Measurements from ENCODE around the gene HOXD4. TPM values are rescaled to one million over a fixed set of nuclear protein-coding genes. Genes with fewer than 3 reads are reported as not detected.

Gene HOXD4
- total RNA-seq, 1 experiment from 2014 or later: not detected

GRCh38 chr2:176133389-176133788, 18.0 kb upstream of the HOXD4 start:
- 0 out of 2 replicates have a peak, but pooled peaks cover 2% of the 10 kb centered on the region for H3K36me3 Mint-ChIP-seq
- H3K4me3 Mint-ChIP-seq: no peak overlapping the region
- ATAC-seq (no peak), DNase-seq (ENCODE audit: low spot score) (no peak)
- ChIA-PET POLR2A (no interaction called here), CTCF (interaction anchor here (2.4 kb wide), 1 partner anchor 322 kb away, joined by 9 read pairs; no protein-coding TSS in a partner anchor)
- H3K27ac Mint-ChIP-seq: no peak overlapping the region
- H3K9me3 Mint-ChIP-seq: no peaks in the 10 kb centered on the region
- H3K27me3 Mint-ChIP-seq (ENCODE audit: low read depth): peaks cover 98% of the 10 kb centered on the region
- no peak for TF ChIP-seq ATF3 (CRISPR knock-in tag; conservative IDR thresholded peaks at IDR 0.05)
- TF ChIP-seq, protein P1, sequence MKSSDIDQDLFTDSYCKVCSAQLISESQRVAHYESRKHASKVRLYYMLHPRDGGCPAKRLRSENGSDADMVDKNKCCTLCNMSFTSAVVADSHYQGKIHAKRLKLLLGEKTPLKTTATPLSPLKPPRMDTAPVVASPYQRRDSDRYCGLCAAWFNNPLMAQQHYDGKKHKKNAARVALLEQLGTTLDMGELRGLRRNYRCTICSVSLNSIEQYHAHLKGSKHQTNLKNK (CRISPR knock-in tag; IDR thresholded peaks at IDR 0.05): no peak
- no peak for TF ChIP-seq ZNF416 (CRISPR knock-in tag; IDR thresholded peaks at IDR 0.05)
- TF ChIP-seq USF1 (CRISPR knock-in tag; IDR thresholded peaks at IDR 0.05): no peak
- TF ChIP-seq, protein P2, sequence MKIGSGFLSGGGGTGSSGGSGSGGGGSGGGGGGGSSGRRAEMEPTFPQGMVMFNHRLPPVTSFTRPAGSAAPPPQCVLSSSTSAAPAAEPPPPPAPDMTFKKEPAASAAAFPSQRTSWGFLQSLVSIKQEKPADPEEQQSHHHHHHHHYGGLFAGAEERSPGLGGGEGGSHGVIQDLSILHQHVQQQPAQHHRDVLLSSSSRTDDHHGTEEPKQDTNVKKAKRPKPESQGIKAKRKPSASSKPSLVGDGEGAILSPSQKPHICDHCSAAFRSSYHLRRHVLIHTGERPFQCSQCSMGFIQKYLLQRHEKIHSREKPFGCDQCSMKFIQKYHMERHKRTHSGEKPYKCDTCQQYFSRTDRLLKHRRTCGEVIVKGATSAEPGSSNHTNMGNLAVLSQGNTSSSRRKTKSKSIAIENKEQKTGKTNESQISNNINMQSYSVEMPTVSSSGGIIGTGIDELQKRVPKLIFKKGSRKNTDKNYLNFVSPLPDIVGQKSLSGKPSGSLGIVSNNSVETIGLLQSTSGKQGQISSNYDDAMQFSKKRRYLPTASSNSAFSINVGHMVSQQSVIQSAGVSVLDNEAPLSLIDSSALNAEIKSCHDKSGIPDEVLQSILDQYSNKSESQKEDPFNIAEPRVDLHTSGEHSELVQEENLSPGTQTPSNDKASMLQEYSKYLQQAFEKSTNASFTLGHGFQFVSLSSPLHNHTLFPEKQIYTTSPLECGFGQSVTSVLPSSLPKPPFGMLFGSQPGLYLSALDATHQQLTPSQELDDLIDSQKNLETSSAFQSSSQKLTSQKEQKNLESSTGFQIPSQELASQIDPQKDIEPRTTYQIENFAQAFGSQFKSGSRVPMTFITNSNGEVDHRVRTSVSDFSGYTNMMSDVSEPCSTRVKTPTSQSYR (CRISPR knock-in tag; IDR thresholded peaks at IDR 0.05): no peak
- no peak for TF ChIP-seq ATF1 (CRISPR knock-in tag; IDR thresholded peaks at IDR 0.05)
- no peak for TF ChIP-seq IRF2 (CRISPR knock-in tag; IDR thresholded peaks at IDR 0.05; ENCODE audit: borderline replicate concordance, low read depth)
- TF ChIP-seq, protein P3, sequence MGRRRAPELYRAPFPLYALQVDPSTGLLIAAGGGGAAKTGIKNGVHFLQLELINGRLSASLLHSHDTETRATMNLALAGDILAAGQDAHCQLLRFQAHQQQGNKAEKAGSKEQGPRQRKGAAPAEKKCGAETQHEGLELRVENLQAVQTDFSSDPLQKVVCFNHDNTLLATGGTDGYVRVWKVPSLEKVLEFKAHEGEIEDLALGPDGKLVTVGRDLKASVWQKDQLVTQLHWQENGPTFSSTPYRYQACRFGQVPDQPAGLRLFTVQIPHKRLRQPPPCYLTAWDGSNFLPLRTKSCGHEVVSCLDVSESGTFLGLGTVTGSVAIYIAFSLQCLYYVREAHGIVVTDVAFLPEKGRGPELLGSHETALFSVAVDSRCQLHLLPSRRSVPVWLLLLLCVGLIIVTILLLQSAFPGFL (CRISPR knock-in tag; IDR thresholded peaks at IDR 0.05; ENCODE audit: borderline replicate concordance): no peak
- no peak for TF ChIP-seq NFE2L1 (CRISPR knock-in tag; IDR thresholded peaks at IDR 0.05)
- no peak for TF ChIP-seq NR1H2 (CRISPR knock-in tag; IDR thresholded peaks at IDR 0.05)
- TF ChIP-seq, protein P4, sequence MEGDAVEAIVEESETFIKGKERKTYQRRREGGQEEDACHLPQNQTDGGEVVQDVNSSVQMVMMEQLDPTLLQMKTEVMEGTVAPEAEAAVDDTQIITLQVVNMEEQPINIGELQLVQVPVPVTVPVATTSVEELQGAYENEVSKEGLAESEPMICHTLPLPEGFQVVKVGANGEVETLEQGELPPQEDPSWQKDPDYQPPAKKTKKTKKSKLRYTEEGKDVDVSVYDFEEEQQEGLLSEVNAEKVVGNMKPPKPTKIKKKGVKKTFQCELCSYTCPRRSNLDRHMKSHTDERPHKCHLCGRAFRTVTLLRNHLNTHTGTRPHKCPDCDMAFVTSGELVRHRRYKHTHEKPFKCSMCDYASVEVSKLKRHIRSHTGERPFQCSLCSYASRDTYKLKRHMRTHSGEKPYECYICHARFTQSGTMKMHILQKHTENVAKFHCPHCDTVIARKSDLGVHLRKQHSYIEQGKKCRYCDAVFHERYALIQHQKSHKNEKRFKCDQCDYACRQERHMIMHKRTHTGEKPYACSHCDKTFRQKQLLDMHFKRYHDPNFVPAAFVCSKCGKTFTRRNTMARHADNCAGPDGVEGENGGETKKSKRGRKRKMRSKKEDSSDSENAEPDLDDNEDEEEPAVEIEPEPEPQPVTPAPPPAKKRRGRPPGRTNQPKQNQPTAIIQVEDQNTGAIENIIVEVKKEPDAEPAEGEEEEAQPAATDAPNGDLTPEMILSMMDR (IDR thresholded peaks at IDR 0.05): no peak
- no peak for TF ChIP-seq JUN (CRISPR knock-in tag; IDR thresholded peaks at IDR 0.05)
- TF ChIP-seq RORB (CRISPR knock-in tag; IDR thresholded peaks at IDR 0.05): no peak
- TF ChIP-seq SP1 (CRISPR knock-in tag; conservative IDR thresholded peaks at IDR 0.05): no peak
- TF ChIP-seq, protein P5, sequence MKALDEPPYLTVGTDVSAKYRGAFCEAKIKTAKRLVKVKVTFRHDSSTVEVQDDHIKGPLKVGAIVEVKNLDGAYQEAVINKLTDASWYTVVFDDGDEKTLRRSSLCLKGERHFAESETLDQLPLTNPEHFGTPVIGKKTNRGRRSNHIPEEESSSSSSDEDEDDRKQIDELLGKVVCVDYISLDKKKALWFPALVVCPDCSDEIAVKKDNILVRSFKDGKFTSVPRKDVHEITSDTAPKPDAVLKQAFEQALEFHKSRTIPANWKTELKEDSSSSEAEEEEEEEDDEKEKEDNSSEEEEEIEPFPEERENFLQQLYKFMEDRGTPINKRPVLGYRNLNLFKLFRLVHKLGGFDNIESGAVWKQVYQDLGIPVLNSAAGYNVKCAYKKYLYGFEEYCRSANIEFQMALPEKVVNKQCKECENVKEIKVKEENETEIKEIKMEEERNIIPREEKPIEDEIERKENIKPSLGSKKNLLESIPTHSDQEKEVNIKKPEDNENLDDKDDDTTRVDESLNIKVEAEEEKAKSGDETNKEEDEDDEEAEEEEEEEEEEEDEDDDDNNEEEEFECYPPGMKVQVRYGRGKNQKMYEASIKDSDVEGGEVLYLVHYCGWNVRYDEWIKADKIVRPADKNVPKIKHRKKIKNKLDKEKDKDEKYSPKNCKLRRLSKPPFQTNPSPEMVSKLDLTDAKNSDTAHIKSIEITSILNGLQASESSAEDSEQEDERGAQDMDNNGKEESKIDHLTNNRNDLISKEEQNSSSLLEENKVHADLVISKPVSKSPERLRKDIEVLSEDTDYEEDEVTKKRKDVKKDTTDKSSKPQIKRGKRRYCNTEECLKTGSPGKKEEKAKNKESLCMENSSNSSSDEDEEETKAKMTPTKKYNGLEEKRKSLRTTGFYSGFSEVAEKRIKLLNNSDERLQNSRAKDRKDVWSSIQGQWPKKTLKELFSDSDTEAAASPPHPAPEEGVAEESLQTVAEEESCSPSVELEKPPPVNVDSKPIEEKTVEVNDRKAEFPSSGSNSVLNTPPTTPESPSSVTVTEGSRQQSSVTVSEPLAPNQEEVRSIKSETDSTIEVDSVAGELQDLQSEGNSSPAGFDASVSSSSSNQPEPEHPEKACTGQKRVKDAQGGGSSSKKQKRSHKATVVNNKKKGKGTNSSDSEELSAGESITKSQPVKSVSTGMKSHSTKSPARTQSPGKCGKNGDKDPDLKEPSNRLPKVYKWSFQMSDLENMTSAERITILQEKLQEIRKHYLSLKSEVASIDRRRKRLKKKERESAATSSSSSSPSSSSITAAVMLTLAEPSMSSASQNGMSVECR (CRISPR knock-in tag; IDR thresholded peaks at IDR 0.05; ENCODE audit: borderline replicate concordance): no peak
- TF ChIP-seq ZNF263 (CRISPR knock-in tag; IDR thresholded peaks at IDR 0.05; ENCODE audit: low read depth): no peak
- no peak for TF ChIP-seq ESRRA (CRISPR knock-in tag; IDR thresholded peaks at IDR 0.05; ENCODE audit: borderline replicate concordance)
- TF ChIP-seq, protein P6, sequence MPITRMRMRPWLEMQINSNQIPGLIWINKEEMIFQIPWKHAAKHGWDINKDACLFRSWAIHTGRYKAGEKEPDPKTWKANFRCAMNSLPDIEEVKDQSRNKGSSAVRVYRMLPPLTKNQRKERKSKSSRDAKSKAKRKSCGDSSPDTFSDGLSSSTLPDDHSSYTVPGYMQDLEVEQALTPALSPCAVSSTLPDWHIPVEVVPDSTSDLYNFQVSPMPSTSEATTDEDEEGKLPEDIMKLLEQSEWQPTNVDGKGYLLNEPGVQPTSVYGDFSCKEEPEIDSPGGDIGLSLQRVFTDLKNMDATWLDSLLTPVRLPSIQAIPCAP (CRISPR knock-in tag; IDR thresholded peaks at IDR 0.05): no peak
- TF ChIP-seq, protein P7, sequence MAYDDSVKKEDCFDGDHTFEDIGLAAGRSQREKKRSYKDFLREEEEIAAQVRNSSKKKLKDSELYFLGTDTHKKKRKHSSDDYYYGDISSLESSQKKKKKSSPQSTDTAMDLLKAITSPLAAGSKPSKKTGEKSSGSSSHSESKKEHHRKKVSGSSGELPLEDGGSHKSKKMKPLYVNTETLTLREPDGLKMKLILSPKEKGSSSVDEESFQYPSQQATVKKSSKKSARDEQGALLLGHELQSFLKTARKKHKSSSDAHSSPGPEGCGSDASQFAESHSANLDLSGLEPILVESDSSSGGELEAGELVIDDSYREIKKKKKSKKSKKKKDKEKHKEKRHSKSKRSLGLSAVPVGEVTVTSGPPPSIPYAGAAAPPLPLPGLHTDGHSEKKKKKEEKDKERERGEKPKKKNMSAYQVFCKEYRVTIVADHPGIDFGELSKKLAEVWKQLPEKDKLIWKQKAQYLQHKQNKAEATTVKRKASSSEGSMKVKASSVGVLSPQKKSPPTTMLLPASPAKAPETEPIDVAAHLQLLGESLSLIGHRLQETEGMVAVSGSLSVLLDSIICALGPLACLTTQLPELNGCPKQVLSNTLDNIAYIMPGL (CRISPR knock-in tag; IDR thresholded peaks at IDR 0.05): no peak
- H3K4me1 Mint-ChIP-seq: peaks cover 31% of the 10 kb centered on the region
